Mucosa of descending colon (tissue), 3 donors: ENCODE data around the gene POLR2F. TPM values are rescaled to one million over a fixed set of nuclear protein-coding genes. Genes with fewer than 3 reads are reported as not detected.

Experiments used
- ATAC-seq: fragments of 200-7000 bp; cut with Tn5 transposase; one replicate; pipeline ENCODE4 v1.9.1; 2020; ENCODE audit warnings: mild to moderate bottlenecking, moderate library complexity
- DNase-seq, 3 donors: peaks; one replicate each; pipeline ENCODE4 v3.0.0-alpha.2; 2020
- H3K36me3 ChIP-seq: fragments of 200-600 bp; one replicate; pipeline ENCODE4 v1.8.0; 2021; ENCODE audit warnings: low read depth, mild to moderate bottlenecking
- H3K4me1 ChIP-seq: fragments of 200-600 bp; one replicate; pipeline ENCODE4 v1.8.0; 2021; ENCODE audit warnings: low read depth, mild to moderate bottlenecking
- H3K4me3 ChIP-seq: fragments of 200-600 bp; one replicate; pipeline ENCODE4 v1.8.0; 2021; ENCODE audit warnings: mild to moderate bottlenecking
- H3K9me3 ChIP-seq: fragments of 200-600 bp; one replicate; pipeline ENCODE4 v1.8.0; 2021; ENCODE audit warnings: mild to moderate bottlenecking
- intact Hi-C, 2 donors: fragments of 100-400 bp; cut with DNase I in 1 of 2; cut with micrococcal nuclease in 1 of 2; formaldehyde crosslinking; loops; one replicate each; pipeline versions ENCODE4 v1.11.0 to v1.11.1; 2022; cut with DNase I, micrococcal nuclease
- total RNA-seq, 3 donors: library from RNA; stranded (reverse); fragmentation: NEBNext Ultra II Directional in 2 of 3; extraction: Animal tissue kit (Norgen Biotek cat#: 25700) in 2 of 3; gene quantifications; one replicate each; pipeline versions ENCODE4 v1.2.1 to v1.2.4, GENCODE V29; 2021 to 2023
- TF ChIP-seq, protein P1 (sequence below): fragments of 200-600 bp; IDR thresholded peaks from one replicate; pipeline ENCODE4 v1.8.0; 2022; ENCODE audit warnings: antibody characterized with exemption, mild to moderate bottlenecking
- donor health status: DM: no; HTN: no; CAD: no; lungs with moderate emphysema.
- donor health status: DM: no; HTN: no; CAD: no.
- donor health status: DM: no; HTN: yes; CAD: no.

POLR2F gene
- total RNA-seq, 3 donors from 2014 or later: 54.4 to 69.3 (median 61.3) TPM

- DNase-seq (no peak), ATAC-seq (no peak)
- H3K4me1 ChIP-seq: no peaks in the 10 kb centered on the region
- H3K36me3 ChIP-seq: no peaks in the 10 kb centered on the region
- TF ChIP-seq, protein P1, sequence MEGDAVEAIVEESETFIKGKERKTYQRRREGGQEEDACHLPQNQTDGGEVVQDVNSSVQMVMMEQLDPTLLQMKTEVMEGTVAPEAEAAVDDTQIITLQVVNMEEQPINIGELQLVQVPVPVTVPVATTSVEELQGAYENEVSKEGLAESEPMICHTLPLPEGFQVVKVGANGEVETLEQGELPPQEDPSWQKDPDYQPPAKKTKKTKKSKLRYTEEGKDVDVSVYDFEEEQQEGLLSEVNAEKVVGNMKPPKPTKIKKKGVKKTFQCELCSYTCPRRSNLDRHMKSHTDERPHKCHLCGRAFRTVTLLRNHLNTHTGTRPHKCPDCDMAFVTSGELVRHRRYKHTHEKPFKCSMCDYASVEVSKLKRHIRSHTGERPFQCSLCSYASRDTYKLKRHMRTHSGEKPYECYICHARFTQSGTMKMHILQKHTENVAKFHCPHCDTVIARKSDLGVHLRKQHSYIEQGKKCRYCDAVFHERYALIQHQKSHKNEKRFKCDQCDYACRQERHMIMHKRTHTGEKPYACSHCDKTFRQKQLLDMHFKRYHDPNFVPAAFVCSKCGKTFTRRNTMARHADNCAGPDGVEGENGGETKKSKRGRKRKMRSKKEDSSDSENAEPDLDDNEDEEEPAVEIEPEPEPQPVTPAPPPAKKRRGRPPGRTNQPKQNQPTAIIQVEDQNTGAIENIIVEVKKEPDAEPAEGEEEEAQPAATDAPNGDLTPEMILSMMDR: no peak
- no peak overlapping the region for H3K4me3 ChIP-seq
- no peaks in the 10 kb centered on the region for H3K9me3 ChIP-seq
- intact Hi-C loops: no loop called here
Measured at GRCh38 chr22:37990862-37991261, 37.4 kb downstream of the POLR2F start.

GRCh38 chr22:37991731-37992442 lies 38.4 kb downstream of the POLR2F start:
- TF ChIP-seq, protein P1: no peak
- Histone ChIP-seq H3K36me3 (no peaks in the 10 kb centered on the region), H3K9me3 (no peaks in the 10 kb centered on the region), H3K4me3 (no peak overlapping the region), H3K4me1 (no peaks in the 10 kb centered on the region)
- DNase-seq (no peak), ATAC-seq (no peak)
- intact Hi-C loops: no loop called here

DNA sequence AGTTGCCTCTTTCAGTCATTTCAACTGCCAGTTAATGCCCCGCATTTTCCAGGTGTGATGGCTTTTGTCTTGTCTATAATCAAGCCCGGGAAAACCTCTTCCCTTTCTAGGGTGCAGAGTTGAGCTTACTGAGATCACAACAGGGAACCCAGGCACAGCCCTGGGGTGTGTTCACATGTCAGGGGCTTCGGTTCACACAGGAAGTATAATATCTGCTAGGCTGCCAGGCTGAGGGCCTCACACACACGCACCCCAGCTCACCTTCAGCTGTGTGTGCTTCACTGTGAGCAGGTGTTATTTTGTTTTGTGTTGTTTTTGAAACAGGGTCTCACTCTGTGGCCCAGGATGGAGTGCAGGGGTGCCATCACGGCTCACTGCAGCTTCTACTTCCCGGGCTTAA lies 40.5 kb downstream of the POLR2F start:
- no peak for DNase-seq
- TF ChIP-seq, protein P1: no peak
- intact Hi-C loops: no loop called here
- no peaks in the 10 kb centered on the region for H3K9me3 ChIP-seq
- no peaks in the 10 kb centered on the region for H3K4me1 ChIP-seq
- ATAC-seq: no peak
- no peak overlapping the region for H3K4me3 ChIP-seq
- H3K36me3 ChIP-seq: no peaks in the 10 kb centered on the region

DNA sequence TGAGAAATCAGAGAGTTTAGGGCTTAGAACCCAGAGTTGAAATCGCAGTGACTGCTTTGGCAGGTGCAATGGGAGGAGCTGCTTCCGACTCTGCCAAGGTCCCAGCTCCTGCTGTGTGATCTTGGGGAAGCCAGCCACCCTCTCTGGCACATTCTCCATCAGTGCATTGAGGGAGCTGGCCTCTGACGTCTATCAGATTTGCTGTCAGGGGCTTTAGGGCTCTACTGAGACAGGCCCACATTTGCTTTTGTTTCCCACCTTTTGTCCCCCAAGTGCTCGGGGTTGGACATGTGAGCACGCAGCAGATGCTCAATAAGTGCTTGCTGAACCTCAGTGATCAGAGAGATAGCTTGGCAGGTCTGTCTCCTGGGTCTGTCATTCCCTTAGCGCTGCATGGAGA lies 41.5 kb downstream of the POLR2F start:
- H3K4me1 ChIP-seq: no peaks in the 10 kb centered on the region
- no peaks in the 10 kb centered on the region for H3K36me3 ChIP-seq
- H3K9me3 ChIP-seq: no peaks in the 10 kb centered on the region
- intact Hi-C loops: no loop called here
- ATAC-seq (no peak), DNase-seq (no peak)
- TF ChIP-seq, protein P1: no peak
- no peak overlapping the region for H3K4me3 ChIP-seq

GRCh38 chr22:37995460-37995859 lies 42.0 kb downstream of the POLR2F start:
- DNase-seq (no peak), ATAC-seq (no peak)
- no peaks in the 10 kb centered on the region for H3K4me1 ChIP-seq
- H3K9me3 ChIP-seq: no peaks in the 10 kb centered on the region
- no peaks in the 10 kb centered on the region for H3K36me3 ChIP-seq
- intact Hi-C loops: no loop called here
- H3K4me3 ChIP-seq: no peak overlapping the region
- TF ChIP-seq, protein P1: no peak
